HepG2 (cell line): ENCODE results near the gene IRF1. TPM values are rescaled to one million over a fixed set of nuclear protein-coding genes. Genes with fewer than 3 reads are reported as not detected.

Experiments
- ARNT2 ChIP-seq: sonication (generic); formaldehyde crosslinking; IDR thresholded peaks from 2 replicates; pipeline ENCODE4 v1.8.0; 2022; ENCODE audit warnings: mild to moderate bottlenecking, low read depth, missing genetic modification reagents, moderate library complexity
- BRD4 ChIP-seq: sonication (generic); formaldehyde crosslinking; IDR thresholded peaks from 2 replicates; pipeline ENCODE4 v1.4.0; 2020; ENCODE audit warnings: missing genetic modification reagents
- CREM ChIP-seq, 2 experiments: sonication (generic) in 1 of 2; formaldehyde crosslinking in 1 of 2; IDR thresholded peaks; 2 replicates each; pipeline versions ENCODE4 v1.4.0 to v1.6.1; 2016 to 2020; ENCODE audit warnings: antibody characterized with exemption in 1 of 2, mild to moderate bottlenecking in 1 of 2, missing genetic modification reagents in 1 of 2
- EHMT2 ChIP-seq: fragments of 200-600 bp; sonication (generic); IDR thresholded peaks from 2 replicates; pipeline ENCODE4 v1.7.0; 2017; ENCODE audit warnings: antibody characterized with exemption, low read depth, low read length, borderline replicate concordance
- ESRRA ChIP-seq: sonication (generic); formaldehyde crosslinking; IDR thresholded peaks from 2 replicates; pipeline ENCODE4 v1.5.1; 2020; ENCODE audit warnings: mild to moderate bottlenecking, low read depth, missing genetic modification reagents
- NCOR1 ChIP-seq: fragments of 200-600 bp; sonication (generic); IDR thresholded peaks from 2 replicates; pipeline ENCODE4 v1.7.0; 2017; ENCODE audit warnings: antibody characterized with exemption, low read length, borderline replicate concordance
- PITX1 ChIP-seq: sonication (generic); formaldehyde crosslinking; IDR thresholded peaks from 2 replicates; pipeline ENCODE4 v1.5.1; 2020; ENCODE audit warnings: mild to moderate bottlenecking, missing genetic modification reagents
- POLR2G ChIP-seq: fragments of 200-400 bp; formaldehyde crosslinking; IDR thresholded peaks from 2 replicates; pipeline ENCODE4 v1.6.1; 2018; ENCODE audit warnings: mild to moderate bottlenecking, low read depth, low read length, moderate library complexity
- REPIN1 ChIP-seq: sonication (generic); formaldehyde crosslinking; IDR thresholded peaks from 2 replicates; pipeline ENCODE4 v1.8.0; 2022; ENCODE audit warnings: missing genetic modification reagents, low read depth, mild to moderate bottlenecking, borderline replicate concordance
- TEAD3 ChIP-seq: optimal IDR thresholded peaks from 2 replicates; pipeline ENCODE3; 2016; ENCODE audit warnings: borderline replicate concordance
- ZFAT ChIP-seq: sonication (generic); formaldehyde crosslinking; conservative IDR thresholded peaks from 2 replicates; pipeline ENCODE4 v1.8.1; 2023; ENCODE audit warnings: missing genetic modification reagents, inconsistent platforms
- ZNF629 ChIP-seq: sonication (generic); formaldehyde crosslinking; conservative IDR thresholded peaks from 2 replicates; pipeline ENCODE4 v1.5.0; 2020; ENCODE audit warnings: missing genetic modification reagents
- ZSCAN21 ChIP-seq: sonication (generic); formaldehyde crosslinking; IDR thresholded peaks from 2 replicates; pipeline ENCODE4 v1.8.0; 2022; ENCODE audit warnings: mild to moderate bottlenecking, missing genetic modification reagents, moderate library complexity, borderline replicate concordance
- polyA plus RNA-seq, 8 experiments: library from polyadenylated mRNA; depleted of rRNA in 3 of 8; stranded (reverse) in 7 of 8; unstranded in 1 of 8; fragments of >200 nt; fragmentation: Illumina TruSeq in 4 of 8; extraction: Trizol in 4 of 8; gene quantifications; 2 replicates each; pipeline versions ENCODE4 v1.2.1 to v1.2.3, GENCODE V29; 2011 to 2016; ENCODE audit warnings: low read depth in 4 of 8, missing spikeins in 1 of 8, mixed read lengths in 1 of 8; ENCODE audit not compliant: insufficient read depth in 1 of 8
- total RNA-seq, 5 experiments: library from RNA; depleted of rRNA; stranded (reverse); fragments of >200 nt; fragmentation: Illumina TruSeq; extraction: Trizol; gene quantifications; 2 replicates each; pipeline ENCODE4 v1.2.3, GENCODE V29; 2016; ENCODE audit warnings: low read depth in 1 of 5
- TF ChIP-seq, protein P1 (sequence below): sonication (generic); formaldehyde crosslinking; IDR thresholded peaks from 2 replicates; pipeline ENCODE4 v1.5.0; 2020; ENCODE audit warnings: mild to moderate bottlenecking, missing genetic modification reagents, borderline replicate concordance
- TF ChIP-seq, protein P2 (sequence below): sonication (generic); formaldehyde crosslinking; IDR thresholded peaks from 2 replicates; pipeline ENCODE4 v1.9.0; 2022; ENCODE audit warnings: missing genetic modification reagents, mild to moderate bottlenecking, borderline replicate concordance
- TF ChIP-seq, protein P3 (sequence below): sonication (generic); formaldehyde crosslinking; IDR thresholded peaks from 2 replicates; pipeline ENCODE4 v1.4.0; 2020; ENCODE audit warnings: missing genetic modification reagents
- TF ChIP-seq, protein P4 (sequence below): sonication (generic); formaldehyde crosslinking; IDR thresholded peaks from 2 replicates; pipeline ENCODE4 v1.4.0; 2020; ENCODE audit warnings: missing genetic modification reagents, borderline replicate concordance
- TF ChIP-seq, protein P5 (sequence below): fragments of 450-650 bp; IDR thresholded peaks from 2 replicates; pipeline ENCODE4 v1.6.1; 2016

Gene IRF1
- total and polyA plus RNA-seq, 2 of the 13 experiments (the other 11 are each of a cell fraction or from before 2014, with no cell fraction given): 4.1 to 8.8 TPM

DNA sequence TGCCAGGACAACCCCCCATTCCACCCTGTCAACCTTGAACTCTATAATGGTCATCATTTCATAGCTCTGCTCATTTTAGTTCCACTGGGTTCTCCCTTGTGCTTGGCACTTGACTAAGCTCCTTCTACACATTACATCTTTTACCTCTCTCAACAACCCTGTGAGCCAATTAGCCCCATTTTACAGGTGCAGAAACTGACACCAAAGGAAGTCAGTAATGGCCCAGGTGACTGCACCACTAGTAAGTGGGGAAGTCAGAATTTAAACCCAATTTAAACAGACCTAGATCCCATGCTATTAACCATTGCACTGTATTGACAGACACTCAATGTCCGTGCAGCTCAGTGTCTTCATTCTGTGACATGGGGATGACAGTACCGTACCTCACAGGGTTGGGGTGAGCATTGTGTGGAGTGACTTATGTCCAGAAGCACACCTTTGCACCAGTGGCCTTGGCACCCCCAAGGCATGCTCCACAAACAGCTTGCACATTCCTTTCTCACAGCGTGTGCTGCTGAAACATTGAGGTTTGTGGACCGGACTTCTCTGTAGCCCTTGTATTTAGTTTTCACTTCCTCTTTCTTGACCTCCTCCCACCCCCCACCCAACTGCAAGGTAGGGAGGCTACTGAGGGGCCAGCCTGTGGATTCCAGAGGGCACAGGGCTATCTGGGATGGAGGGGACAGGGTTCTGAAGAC is 23.1 kb downstream of the IRF1 start (continued):
- TF ChIP-seq REPIN1: 0 out of 2 replicates have a peak, but pooled peaks have one; percentile 4
- TF ChIP-seq ZSCAN21 (CRISPR knock-in tag): 0 out of 2 replicates have a peak, but pooled peaks have one; percentile 16
- TF ChIP-seq BRD4: 0 out of 2 replicates have a peak, but pooled peaks have one; percentile 19
- TF ChIP-seq NCOR1: 0 out of 2 replicates have a peak, but pooled peaks have one; percentile 10
- TF ChIP-seq, protein P1, sequence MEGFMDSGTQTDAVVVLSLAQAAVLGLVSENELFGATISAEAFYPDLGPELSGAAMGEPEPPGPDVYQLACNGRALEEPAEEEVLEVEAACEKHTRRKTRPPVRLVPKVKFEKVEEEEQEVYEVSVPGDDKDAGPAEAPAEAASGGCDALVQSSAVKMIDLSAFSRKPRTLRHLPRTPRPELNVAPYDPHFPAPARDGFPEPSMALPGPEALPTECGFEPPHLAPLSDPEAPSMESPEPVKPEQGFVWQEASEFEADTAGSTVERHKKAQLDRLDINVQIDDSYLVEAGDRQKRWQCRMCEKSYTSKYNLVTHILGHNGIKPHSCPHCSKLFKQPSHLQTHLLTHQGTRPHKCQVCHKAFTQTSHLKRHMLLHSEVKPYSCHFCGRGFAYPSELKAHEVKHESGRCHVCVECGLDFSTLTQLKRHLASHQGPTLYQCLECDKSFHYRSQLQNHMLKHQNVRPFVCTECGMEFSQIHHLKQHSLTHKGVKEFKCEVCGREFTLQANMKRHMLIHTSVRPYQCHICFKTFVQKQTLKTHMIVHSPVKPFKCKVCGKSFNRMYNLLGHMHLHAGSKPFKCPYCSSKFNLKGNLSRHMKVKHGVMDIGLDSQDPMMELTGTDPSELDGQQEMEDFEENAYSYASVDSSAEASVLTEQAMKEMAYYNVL (CRISPR knock-in tag): 0 out of 2 replicates have a peak, but pooled peaks have one; percentile 11
- no peak for TF ChIP-seq CREM (IDR thresholded peaks at IDR 0.05)
- no peak for TF ChIP-seq CREM (CRISPR knock-in tag; IDR thresholded peaks at IDR 0.05)
- no peak for TF ChIP-seq ZFAT (CRISPR knock-in tag)
- TF ChIP-seq PITX1 (CRISPR knock-in tag): 0 out of 2 replicates have a peak, but pooled peaks have one; percentile 43
- TF ChIP-seq, protein P2, sequence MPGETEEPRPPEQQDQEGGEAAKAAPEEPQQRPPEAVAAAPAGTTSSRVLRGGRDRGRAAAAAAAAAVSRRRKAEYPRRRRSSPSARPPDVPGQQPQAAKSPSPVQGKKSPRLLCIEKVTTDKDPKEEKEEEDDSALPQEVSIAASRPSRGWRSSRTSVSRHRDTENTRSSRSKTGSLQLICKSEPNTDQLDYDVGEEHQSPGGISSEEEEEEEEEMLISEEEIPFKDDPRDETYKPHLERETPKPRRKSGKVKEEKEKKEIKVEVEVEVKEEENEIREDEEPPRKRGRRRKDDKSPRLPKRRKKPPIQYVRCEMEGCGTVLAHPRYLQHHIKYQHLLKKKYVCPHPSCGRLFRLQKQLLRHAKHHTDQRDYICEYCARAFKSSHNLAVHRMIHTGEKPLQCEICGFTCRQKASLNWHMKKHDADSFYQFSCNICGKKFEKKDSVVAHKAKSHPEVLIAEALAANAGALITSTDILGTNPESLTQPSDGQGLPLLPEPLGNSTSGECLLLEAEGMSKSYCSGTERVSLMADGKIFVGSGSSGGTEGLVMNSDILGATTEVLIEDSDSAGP (CRISPR knock-in tag): peak; percentile 28; the same call in 1 of the 2 replicates
- TF ChIP-seq ZNF629 (CRISPR knock-in tag): peak; percentile 86
- TF ChIP-seq ARNT2 (CRISPR knock-in tag): peak; percentile 28; the same call in 1 of the 2 replicates
- TF ChIP-seq POLR2G: no peak
- TF ChIP-seq, protein P3, sequence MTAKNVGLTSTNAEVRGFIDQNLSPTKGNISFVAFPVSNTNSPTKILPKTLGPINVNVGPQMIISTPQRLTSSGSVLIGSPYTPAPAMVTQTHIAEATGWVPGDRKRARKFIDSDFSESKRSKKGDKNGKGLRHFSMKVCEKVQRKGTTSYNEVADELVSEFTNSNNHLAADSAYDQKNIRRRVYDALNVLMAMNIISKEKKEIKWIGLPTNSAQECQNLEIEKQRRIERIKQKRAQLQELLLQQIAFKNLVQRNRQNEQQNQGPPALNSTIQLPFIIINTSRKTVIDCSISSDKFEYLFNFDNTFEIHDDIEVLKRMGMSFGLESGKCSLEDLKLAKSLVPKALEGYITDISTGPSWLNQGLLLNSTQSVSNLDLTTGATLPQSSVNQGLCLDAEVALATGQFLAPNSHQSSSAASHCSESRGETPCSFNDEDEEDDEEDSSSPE: 0 out of 2 replicates have a peak, but pooled peaks have one; percentile 2
- TF ChIP-seq, protein P4, sequence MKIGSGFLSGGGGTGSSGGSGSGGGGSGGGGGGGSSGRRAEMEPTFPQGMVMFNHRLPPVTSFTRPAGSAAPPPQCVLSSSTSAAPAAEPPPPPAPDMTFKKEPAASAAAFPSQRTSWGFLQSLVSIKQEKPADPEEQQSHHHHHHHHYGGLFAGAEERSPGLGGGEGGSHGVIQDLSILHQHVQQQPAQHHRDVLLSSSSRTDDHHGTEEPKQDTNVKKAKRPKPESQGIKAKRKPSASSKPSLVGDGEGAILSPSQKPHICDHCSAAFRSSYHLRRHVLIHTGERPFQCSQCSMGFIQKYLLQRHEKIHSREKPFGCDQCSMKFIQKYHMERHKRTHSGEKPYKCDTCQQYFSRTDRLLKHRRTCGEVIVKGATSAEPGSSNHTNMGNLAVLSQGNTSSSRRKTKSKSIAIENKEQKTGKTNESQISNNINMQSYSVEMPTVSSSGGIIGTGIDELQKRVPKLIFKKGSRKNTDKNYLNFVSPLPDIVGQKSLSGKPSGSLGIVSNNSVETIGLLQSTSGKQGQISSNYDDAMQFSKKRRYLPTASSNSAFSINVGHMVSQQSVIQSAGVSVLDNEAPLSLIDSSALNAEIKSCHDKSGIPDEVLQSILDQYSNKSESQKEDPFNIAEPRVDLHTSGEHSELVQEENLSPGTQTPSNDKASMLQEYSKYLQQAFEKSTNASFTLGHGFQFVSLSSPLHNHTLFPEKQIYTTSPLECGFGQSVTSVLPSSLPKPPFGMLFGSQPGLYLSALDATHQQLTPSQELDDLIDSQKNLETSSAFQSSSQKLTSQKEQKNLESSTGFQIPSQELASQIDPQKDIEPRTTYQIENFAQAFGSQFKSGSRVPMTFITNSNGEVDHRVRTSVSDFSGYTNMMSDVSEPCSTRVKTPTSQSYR (CRISPR knock-in tag): peak; percentile 12; the same call in 1 of the 2 replicates
- peak; percentile 74 for TF ChIP-seq TEAD3 (CRISPR knock-in tag)
- TF ChIP-seq, protein P5, sequence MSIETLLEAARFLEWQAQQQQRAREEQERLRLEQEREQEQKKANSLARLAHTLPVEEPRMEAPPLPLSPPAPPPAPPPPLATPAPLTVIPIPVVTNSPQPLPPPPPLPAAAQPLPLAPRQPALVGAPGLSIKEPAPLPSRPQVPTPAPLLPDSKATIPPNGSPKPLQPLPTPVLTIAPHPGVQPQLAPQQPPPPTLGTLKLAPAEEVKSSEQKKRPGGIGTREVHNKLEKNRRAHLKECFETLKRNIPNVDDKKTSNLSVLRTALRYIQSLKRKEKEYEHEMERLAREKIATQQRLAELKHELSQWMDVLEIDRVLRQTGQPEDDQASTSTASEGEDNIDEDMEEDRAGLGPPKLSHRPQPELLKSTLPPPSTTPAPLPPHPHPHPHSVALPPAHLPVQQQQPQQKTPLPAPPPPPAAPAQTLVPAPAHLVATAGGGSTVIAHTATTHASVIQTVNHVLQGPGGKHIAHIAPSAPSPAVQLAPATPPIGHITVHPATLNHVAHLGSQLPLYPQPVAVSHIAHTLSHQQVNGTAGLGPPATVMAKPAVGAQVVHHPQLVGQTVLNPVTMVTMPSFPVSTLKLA: no peak
- 0 out of 2 replicates have a peak, but pooled peaks have one; percentile 1 for TF ChIP-seq ESRRA
- 0 out of 2 replicates have a peak, but pooled peaks have one; percentile 28 for TF ChIP-seq EHMT2
